Measurements from ENCODE around the gene BCLAF1.

BCLAF1 gene

GRCh38 chr6:136307351-136307750 is 17.7 kb upstream of the BCLAF1 start:
- DNase-seq, result no peak

GRCh38 chr6:136306466-136306865 is 16.8 kb upstream of the BCLAF1 start:
- DNase-seq, result no peak

GRCh38 chr6:136304410-136304809 is 14.8 kb upstream of the BCLAF1 start:
- DNase-seq, result no peak

- DNase-seq, result no peak
Observed at GRCh38 chr6:136303516-136303915, 13.9 kb upstream of the BCLAF1 start.

GRCh38 chr6:136294621-136295020 is 5.0 kb upstream of the BCLAF1 start:
- DNase-seq, result no peak

- peak; percentile 7 for DNase-seq
Observed at GRCh38 chr6:136290410-136291010, 864 bp upstream of the BCLAF1 start.

- DNase-seq, result peak; percentile 48
Observed at GRCh38 chr6:136289327-136289578, 393 bp downstream of the BCLAF1 start.

- DNase-seq, result no peak
Observed at GRCh38 chr6:136288566-136289326, 900 bp downstream of the BCLAF1 start.

- DNase-seq, result no peak
Observed at GRCh38 chr6:136284909-136285308, 4.7 kb downstream of the BCLAF1 start.

- DNase-seq, result no peak
Observed at GRCh38 chr6:136282906-136283305, 6.7 kb downstream of the BCLAF1 start.

- no peak for DNase-seq
Observed at GRCh38 chr6:136280032-136280609, 9.5 kb downstream of the BCLAF1 start.

GRCh38 chr6:136274062-136274461 is 15.6 kb downstream of the BCLAF1 start:
- no peak for DNase-seq

GRCh38 chr6:136265101-136265500 is 24.5 kb downstream of the BCLAF1 start:
- DNase-seq, result no peak

- DNase-seq, result no peak
Observed at GRCh38 chr6:136262940-136263339, 26.7 kb downstream of the BCLAF1 start.

- no peak for DNase-seq
Observed at GRCh38 chr6:136254851-136255466, 34.7 kb downstream of the BCLAF1 start.

GRCh38 chr6:136253734-136254133 is 35.9 kb downstream of the BCLAF1 start:
- no peak for DNase-seq

- DNase-seq, result no peak
Observed at GRCh38 chr6:136252441-136252840, 37.2 kb downstream of the BCLAF1 start.

- DNase-seq, result no peak
Observed at GRCh38 chr6:136251394-136251793, 38.3 kb downstream of the BCLAF1 start.

GRCh38 chr6:136250686-136251008 is 39.0 kb downstream of the BCLAF1 start:
- DNase-seq, result no peak

GRCh38 chr6:136249811-136250685 is 39.6 kb downstream of the BCLAF1 start, which contains the start of gene MTFR2:
MTFR2 (minus strand) TSS chr6:136250311; CDS start chr6:136249099, 1,212 bp downstream.
- peak; percentile 93 for DNase-seq

GRCh38 chr6:136249336-136249735 is 40.3 kb downstream of the BCLAF1 start:
- DNase-seq, result no peak

- DNase-seq, result no peak
Observed at GRCh38 chr6:136244061-136244616, 45.5 kb downstream of the BCLAF1 start.

Measured in NCI-H1436 treated with DMSO at 0.1 percent for 48 hours (cell line).